Sciatic nerve (tissue), 2 donors: Measurements from ENCODE around the gene CISD3. TPM values are rescaled to one million over a fixed set of nuclear protein-coding genes. Genes with fewer than 3 reads are reported as not detected.

ENCODE experiments used
- ATAC-seq: fragments of 200-7000 bp; cut with Tn5 transposase; one replicate; pipeline ENCODE4 v1.9.1; 2020; ENCODE audit warnings: mild to moderate bottlenecking, moderate library complexity
- DNase-seq: peaks from one replicate; pipeline ENCODE4 v3.0.0-alpha.2; 2020; ENCODE audit warnings: low spot score
- intact Hi-C: fragments of 100-400 bp; cut with DNase I; formaldehyde crosslinking; loops from one replicate; pipeline ENCODE4 v1.14.2; 2022
- microRNA-seq: library from miRNA; unstranded; fragments of <30 nt; microRNA quantifications from one replicate; pipeline ENCODE4 v1.2.0, GENCODE V29; 2020
- total RNA-seq: library from RNA; stranded (reverse); fragmentation: NEBNext Ultra II Directional; extraction: Animal tissue kit (Norgen Biotek cat#: 25700); gene quantifications from one replicate; pipeline ENCODE4 v1.2.1, GENCODE V29; 2021
- donor health status: DM: no; HTN: no; CAD: no.
- donor health status: DM: no; HTN: no; CAD: no.

Gene CISD3
- total RNA-seq, 1 donor from 2014 or later, result 17.3 TPM

- intact Hi-C loops, result no loop called here
- no peak for ATAC-seq
Observed at GRCh38 chr17:38750312-38751121, 20.4 kb downstream of the CISD3 start.

GRCh38 chr17:38751144-38751807, 21.1 kb downstream of the CISD3 start:
- DNase-seq (no peak), ATAC-seq (no peak)
- intact Hi-C loops, result no loop called here

More at GRCh38 chr17:38750312-38751121, 20.4 kb downstream of the CISD3 start:
- no peak for DNase-seq

GRCh38 chr17:38751808-38752307, 21.7 kb downstream of the CISD3 start:
- intact Hi-C loops, result no loop called here
- DNase-seq (peak; percentile 93), ATAC-seq (peak; percentile 71)

DNA sequence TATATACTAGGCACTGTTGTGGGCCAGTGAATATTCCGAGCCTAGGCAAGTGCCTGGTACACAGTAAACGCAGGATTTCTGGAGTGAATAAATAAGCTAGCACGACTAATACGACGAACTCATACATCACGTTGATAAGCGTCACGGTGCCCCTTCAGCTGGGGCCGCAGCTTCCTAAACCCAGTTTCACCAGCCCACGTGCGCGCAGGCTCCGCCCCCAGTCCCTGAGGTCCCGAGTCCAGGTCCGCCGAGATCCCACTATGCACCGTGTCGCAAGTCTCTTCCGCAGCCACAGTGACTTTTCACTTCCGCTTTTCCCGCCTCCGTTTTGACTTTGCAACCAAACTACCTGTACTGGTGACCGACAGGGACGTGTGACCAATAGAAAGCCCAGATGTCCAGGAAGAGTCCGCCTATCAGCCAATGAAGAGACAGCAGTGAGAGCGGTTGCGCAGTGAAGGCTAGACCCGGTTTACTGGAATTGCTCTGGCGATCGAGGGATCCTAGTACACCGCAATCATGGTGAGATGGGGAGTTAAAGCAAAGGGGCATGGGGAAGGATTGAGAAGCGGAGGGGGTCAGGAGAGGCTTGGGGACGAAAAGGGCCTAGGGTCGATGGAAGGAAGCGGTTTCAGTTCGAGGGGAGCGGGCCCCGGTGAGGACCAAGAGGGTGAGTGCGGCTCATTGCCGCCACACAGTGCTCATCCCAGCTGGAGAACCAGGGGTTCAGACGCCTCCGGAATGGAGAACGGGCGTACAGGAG, 22.3 kb downstream of the CISD3 start, which contains the start of gene PSMB3:
Gene PSMB3, plus strand, starts transcription at position 434 of the 763 bp plus-strand sequence. Its CDS starts 86 bp downstream, at position 520.
- intact Hi-C loops, result no loop called here
- peak; percentile 92 for ATAC-seq

GRCh38 chr17:38753071-38753506, 22.9 kb downstream of the CISD3 start:
- ATAC-seq, result no peak
- intact Hi-C loops, result no loop called here

More for the DNA sequence above, 22.3 kb downstream of the CISD3 start, which contains the start of gene PSMB3:
- peak; percentile 97 for DNase-seq

GRCh38 chr17:38761612-38762011, 31.5 kb downstream of the CISD3 start:
- intact Hi-C loops, result no loop called here
- DNase-seq, result no peak

More at GRCh38 chr17:38753071-38753506, 22.9 kb downstream of the CISD3 start:
- no peak for DNase-seq

GRCh38 chr17:38762231-38762630, 32.1 kb downstream of the CISD3 start:
- intact Hi-C loops, result no loop called here
- DNase-seq (no peak), ATAC-seq (no peak)

More at GRCh38 chr17:38761612-38762011, 31.5 kb downstream of the CISD3 start:
- ATAC-seq, result no peak

DNA sequence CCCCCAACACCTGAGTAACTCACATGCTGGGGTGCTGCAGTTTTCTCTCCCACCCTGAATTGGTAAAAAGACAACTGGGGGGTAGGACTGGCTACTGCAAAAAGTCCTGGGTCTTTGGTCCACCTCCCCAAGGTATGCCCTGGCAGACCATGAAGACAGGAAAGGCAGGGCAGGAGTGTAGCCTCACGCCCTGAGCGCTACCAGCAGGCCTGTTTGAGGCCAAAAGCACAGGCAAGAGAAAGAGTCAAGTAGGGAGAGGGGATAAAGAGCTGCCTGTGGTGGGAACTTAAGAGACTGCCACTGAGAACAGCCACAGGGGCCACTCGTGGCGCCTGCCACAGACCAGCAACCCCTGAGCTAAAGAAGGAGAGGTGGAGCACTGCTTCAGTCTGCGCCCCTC, 36.2 kb downstream of the CISD3 start:
- intact Hi-C loops, result no loop called here
- ATAC-seq (no peak), DNase-seq (no peak)

GRCh38 chr17:38768417-38768816, 38.3 kb downstream of the CISD3 start:
- DNase-seq, result no peak
- ATAC-seq, result no peak
- intact Hi-C loops, result no loop called here

- intact Hi-C loops, result no loop called here
- no peak for DNase-seq
- ATAC-seq, result no peak
Observed at GRCh38 chr17:38773258-38773657, 43.1 kb downstream of the CISD3 start.

- no peak for DNase-seq
- intact Hi-C loops, result no loop called here
- no peak for ATAC-seq
Observed at GRCh38 chr17:38777641-38778250, 47.6 kb downstream of the CISD3 start.

DNA sequence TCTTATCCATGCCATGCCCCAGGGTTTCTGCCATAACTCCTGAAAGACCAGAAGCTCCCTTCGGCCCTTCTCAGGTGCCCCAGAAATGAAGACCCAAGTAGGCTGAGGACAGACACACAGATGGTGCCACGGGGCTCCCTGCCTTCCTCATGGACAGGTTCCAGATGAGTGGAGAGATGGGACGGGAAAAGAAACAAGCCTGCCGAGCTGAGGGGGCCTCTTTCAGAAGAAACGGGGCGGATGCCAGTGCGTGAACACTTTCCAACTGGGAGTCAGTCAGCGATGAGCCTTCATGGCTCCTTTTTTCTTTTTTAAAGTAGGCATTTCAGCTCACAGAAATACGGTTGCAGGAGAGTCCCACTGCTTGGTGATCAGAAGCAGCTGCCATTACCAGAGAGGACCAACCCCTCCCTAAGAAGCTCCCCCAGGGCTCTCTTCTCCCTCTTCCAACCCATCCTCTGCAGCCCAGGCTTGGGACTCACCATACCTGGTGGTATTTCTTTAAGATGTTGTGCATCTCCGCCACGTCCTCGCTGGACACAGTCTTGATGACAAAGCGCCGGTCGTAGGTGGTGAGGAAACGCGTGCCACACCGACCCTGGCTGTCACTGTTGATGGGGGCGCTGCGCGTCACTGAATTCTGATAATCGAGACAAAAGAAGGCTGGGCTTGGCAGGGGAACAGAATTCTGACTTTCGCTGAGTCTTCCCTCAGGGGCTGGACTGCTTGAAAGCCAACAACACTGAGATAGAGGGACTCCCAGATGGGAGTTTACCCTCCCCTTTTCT, 50.0 kb downstream of the CISD3 start:
- DNase-seq, result no peak
- intact Hi-C loops, result no loop called here
- no peak for ATAC-seq

GRCh38 chr17:38783227-38783626, 53.1 kb downstream of the CISD3 start:
- ATAC-seq (no peak), DNase-seq (no peak)
- intact Hi-C loops, result no loop called here

Small RNAs within 50 kb of the gene (microRNA-seq; reads per million reads assigned to microRNA genes)
- not detected for gene MIR4726
- gene MIR4734, result not detected

Other genes starting within 250 kb of the CISD3 start
- 4.5 TPM for gene SRCIN1, start 124.4 kb upstream of the CISD3 start, total RNA-seq
- gene EPOP, start 55.4 kb upstream of the CISD3 start, total RNA-seq, result 1.5 TPM
- gene MLLT6, start 25.1 kb upstream of the CISD3 start, total RNA-seq, result 202 TPM
- gene PCGF2, start 18.0 kb downstream of the CISD3 start, total RNA-seq, result 56.2 TPM
- gene PSMB3, start 22.4 kb downstream of the CISD3 start, total RNA-seq, result 84.8 TPM
- gene PIP4K2B, start 69.2 kb downstream of the CISD3 start, total RNA-seq, result 58.5 TPM
- 25.6 TPM for gene CWC25, start 95.0 kb downstream of the CISD3 start, total RNA-seq
- gene RPL23, start 123.4 kb downstream of the CISD3 start, total RNA-seq, result 1,106 TPM
- gene LASP1, start 139.7 kb downstream of the CISD3 start, total RNA-seq, result 127 TPM
- not detected for gene FBXO47, start 237.1 kb downstream of the CISD3 start, total RNA-seq